HG03175 (cell line): Measurements from ENCODE around the gene DHX30.
"Not testable (repeated sequence)": the region's sequence is repeated elsewhere in the genome, so short reads cannot be mapped to it uniquely, and the experiment has no call there.

Source experiments
- ATAC-seq: cut with Tn5 transposase; IDR thresholded peaks from one replicate; pipeline ENCODE4 v1.9.1; 2021; ENCODE audit warnings: mild to moderate bottlenecking, moderate library complexity; ENCODE audit not compliant: unreplicated experiment

The DHX30 gene

GRCh38 chr3:47882338-47882737 lies 79.4 kb downstream of the DHX30 start:
- ATAC-seq = no peak

- ATAC-seq = no peak
These were observed 81.7 kb downstream of the DHX30 start for GRCh38 chr3:47884603-47885002.

- no peak for ATAC-seq
These were observed 82.2 kb downstream of the DHX30 start for GRCh38 chr3:47885168-47885567.

- ATAC-seq = not testable (repeated sequence)
These were observed 85.1 kb downstream of the DHX30 start for GRCh38 chr3:47887991-47888390.

GRCh38 chr3:47888986-47889757 lies 86.2 kb downstream of the DHX30 start:
- ATAC-seq = no peak

GRCh38 chr3:47890126-47890827 lies 87.3 kb downstream of the DHX30 start:
- ATAC-seq = no peak

- ATAC-seq = no peak
These were observed 88.1 kb downstream of the DHX30 start for GRCh38 chr3:47890828-47891612.

- no peak for ATAC-seq
These were observed 88.7 kb downstream of the DHX30 start for GRCh38 chr3:47891613-47892005.

- ATAC-seq = no peak
These were observed 89.5 kb downstream of the DHX30 start for GRCh38 chr3:47892286-47893040.

GRCh38 chr3:47895241-47895640 lies 92.3 kb downstream of the DHX30 start:
- no peak for ATAC-seq

GRCh38 chr3:47896736-47897135 lies 93.8 kb downstream of the DHX30 start:
- no peak for ATAC-seq

GRCh38 chr3:47897954-47898353 lies 95.0 kb downstream of the DHX30 start:
- ATAC-seq = no peak

- no peak for ATAC-seq
These were observed 96.7 kb downstream of the DHX30 start for GRCh38 chr3:47899495-47900108.
